SK-N-SH (cell line): ENCODE measurements around the gene TSC2. TPM values are rescaled to one million over a fixed set of nuclear protein-coding genes. Genes with fewer than 3 reads are reported as not detected.

Source experiments
- CTCF ChIA-PET: fragments of 300-600, 350-600 bp; formaldehyde crosslinking; extraction: SDS; loops from one replicate; lab custom pipeline; 2021; lab: Yijun Ruan, JAX
- POLR2A ChIA-PET: fragments of 350-600 bp; sonication (Branson Sonifier 250); formaldehyde crosslinking; extraction: SDS; loops from one replicate; lab custom pipeline; 2020; ENCODE audit warnings: antibody characterized with exemption, inconsistent platforms; lab: Yijun Ruan, JAX
- DNase-seq: peaks from one replicate; pipeline ENCODE4 v3.0.0; 2012
- H2AFZ ChIP-seq: fragments of 200-600 bp; sonication (generic); 2 replicates; pipeline ENCODE4 v1.8.1; 2016; ENCODE audit warnings: antibody characterized with exemption, mild to moderate bottlenecking, low read depth
- H3F3A ChIP-seq: fragments of 200-600 bp; sonication (generic); replicated peaks from 2 replicates; pipeline ENCODE3; 2016; ENCODE audit warnings: antibody characterized with exemption, mild to moderate bottlenecking; ENCODE audit not compliant: insufficient read depth
- H3K27ac ChIP-seq, 2 experiments: fragments of 200-500 bp in 1 of 2; fragments of 200-600 bp in 1 of 2; sonication (Bioruptor generic) in 1 of 2; sonication (generic), shearing (Covaris generic) in 1 of 2; 2 replicates each; pipeline versions ENCODE4 v1.5.1 to v1.6.1; 2014 to 2016; ENCODE audit warnings: low read depth in 2 of 2, inconsistent platforms in 1 of 2, low read length in 1 of 2, mild to moderate bottlenecking in 1 of 2, mixed read lengths in 1 of 2
- H3K27me3 ChIP-seq: fragments of 200-600 bp; sonication (generic), shearing (Covaris generic); 2 replicates; pipeline ENCODE4 v1.6.1; 2016; ENCODE audit warnings: mixed run types; ENCODE audit not compliant: insufficient read depth
- H3K36me3 ChIP-seq, 2 experiments: fragments of 200-500 bp in 1 of 2; fragments of 200-600 bp in 1 of 2; sonication (Bioruptor generic) in 1 of 2; sonication (generic) in 1 of 2; replicated peaks in 1 of 2; 2 replicates each; pipeline versions ENCODE3 to v1.5.1; 2014 to 2016; ENCODE audit warnings: low read length in 1 of 2, mild to moderate bottlenecking in 1 of 2; ENCODE audit not compliant: insufficient read depth in 2 of 2, control insufficient read depth in 1 of 2
- H3K4me1 ChIP-seq, 2 experiments: fragments of 200-500 bp in 1 of 2; fragments of 200-600 bp in 1 of 2; sonication (Bioruptor generic) in 1 of 2; sonication (generic), shearing (Covaris generic) in 1 of 2; 2 replicates each; pipeline versions ENCODE4 v1.5.1 to v1.6.1; 2014 to 2016; ENCODE audit warnings: low read depth in 1 of 2, low read length in 1 of 2, mixed run types in 1 of 2; ENCODE audit not compliant: insufficient read depth in 2 of 2, control insufficient read depth in 1 of 2
- H3K4me2 ChIP-seq: fragments of 200-600 bp; sonication (generic), shearing (Covaris generic); 2 replicates; pipeline ENCODE4 v1.6.1; 2017; ENCODE audit warnings: mixed run types
- H3K4me3 ChIP-seq, 2 experiments: fragments of 200-500 bp in 1 of 2; fragments of 200-600 bp in 1 of 2; sonication (Bioruptor generic) in 1 of 2; sonication (generic), shearing (Covaris generic) in 1 of 2; 2 replicates each; pipeline versions ENCODE4 v1.5.1 to v1.8.1; 2014 to 2016; ENCODE audit warnings: low read depth in 2 of 2, inconsistent platforms in 1 of 2, low read length in 1 of 2, mild to moderate bottlenecking in 1 of 2, mixed read lengths in 1 of 2, moderate library complexity in 1 of 2
- H3K79me2 ChIP-seq: fragments of 200-600 bp; sonication (generic); 2 replicates; pipeline ENCODE4 v1.8.1; 2017; ENCODE audit warnings: mild to moderate bottlenecking; ENCODE audit not compliant: insufficient read depth
- H3K9ac ChIP-seq: fragments of 200-600 bp; sonication (generic); 2 replicates; pipeline ENCODE4 v1.6.1; 2017; ENCODE audit warnings: mixed run types
- H3K9me2 ChIP-seq: fragments of 200-600 bp; sonication (generic); 2 replicates; pipeline ENCODE4 v1.6.1; 2017; ENCODE audit warnings: mixed run types
- H3K9me3 ChIP-seq: fragments of 200-600 bp; sonication (generic); 2 replicates; pipeline ENCODE4 v1.6.1; 2017; ENCODE audit warnings: mixed run types, mild to moderate bottlenecking, moderate library complexity
- H4K20me1 ChIP-seq: fragments of 200-600 bp; sonication (generic); 2 replicates; pipeline ENCODE4 v1.6.1; 2017; ENCODE audit warnings: mild to moderate bottlenecking, mixed run types; ENCODE audit not compliant: insufficient read depth
- CHD2 ChIP-seq: fragments of 150-350 bp; IDR thresholded peaks from 2 replicates; pipeline ENCODE4 v1.6.1; 2018; ENCODE audit warnings: low read length; ENCODE audit not compliant: partially characterized antibody
- ELF1 ChIP-seq: IDR thresholded peaks from 2 replicates; pipeline ENCODE4 v1.4.0; 2012
- EP300 ChIP-seq, 2 experiments: IDR thresholded peaks; 2 replicates each; pipeline versions ENCODE4 v1.4.0 to v1.6.1; 2012; ENCODE audit warnings: borderline replicate concordance in 1 of 2, low read depth in 1 of 2, low read length in 1 of 2
- EZH2phosphoT487 ChIP-seq: fragments of 200-600 bp; sonication (generic); IDR thresholded peaks from 2 replicates; pipeline ENCODE4 v1.6.1; 2017; ENCODE audit warnings: low read depth, mixed run types, mild to moderate bottlenecking, antibody characterized with exemption, moderate library complexity, borderline replicate concordance
- FOSL2 ChIP-seq: IDR thresholded peaks from 2 replicates; pipeline ENCODE4 v1.4.0; 2012; ENCODE audit warnings: low read depth, mild to moderate bottlenecking, moderate library complexity, borderline replicate concordance
- FOXJ3 ChIP-seq: sonication (generic); formaldehyde crosslinking; IDR thresholded peaks from 2 replicates; pipeline ENCODE4 v1.5.1; 2020; ENCODE audit warnings: mild to moderate bottlenecking, missing genetic modification reagents
- FOXM1 ChIP-seq: IDR thresholded peaks from 2 replicates; pipeline ENCODE4 v1.4.0; 2012; ENCODE audit warnings: low read depth, mild to moderate bottlenecking
- GABPA ChIP-seq: IDR thresholded peaks from 2 replicates; pipeline ENCODE4 v1.4.0; 2012; ENCODE audit warnings: low read depth, mild to moderate bottlenecking
- GATA2 ChIP-seq: sonication (generic); formaldehyde crosslinking; IDR thresholded peaks from 2 replicates; pipeline ENCODE4 v1.5.0; 2020; ENCODE audit warnings: mild to moderate bottlenecking, missing genetic modification reagents
- MXI1 ChIP-seq: IDR thresholded peaks from 2 replicates; pipeline ENCODE4 v1.6.1; 2012; ENCODE audit warnings: mild to moderate bottlenecking, low read depth, low read length, improper control_type of control experiment
- NRF1 ChIP-seq: IDR thresholded peaks from 2 replicates; pipeline ENCODE4 v1.6.1; 2012; ENCODE audit warnings: low read depth, mild to moderate bottlenecking, low read length
- RAD21 ChIP-seq: IDR thresholded peaks from 2 replicates; pipeline ENCODE4 v1.6.1; 2012; ENCODE audit warnings: mild to moderate bottlenecking, low read length
- RFX5 ChIP-seq: IDR thresholded peaks from 2 replicates; pipeline ENCODE4 v1.6.1; 2012; ENCODE audit warnings: mild to moderate bottlenecking, improper control_type of control experiment, low read length
- SIN3A ChIP-seq: IDR thresholded peaks from 2 replicates; pipeline ENCODE4 v1.6.1; 2012; ENCODE audit warnings: low read depth, mild to moderate bottlenecking, low read length, moderate library complexity, borderline replicate concordance
- SMC3 ChIP-seq: IDR thresholded peaks from 2 replicates; pipeline ENCODE4 v1.6.1; 2012; ENCODE audit warnings: low read depth, low read length, improper control_type of control experiment
- TAF1 ChIP-seq: IDR thresholded peaks from 2 replicates; pipeline ENCODE4 v1.6.1; 2012; ENCODE audit warnings: low read depth, mild to moderate bottlenecking, low read length, moderate library complexity, borderline replicate concordance
- TCF12 ChIP-seq: IDR thresholded peaks from 2 replicates; pipeline ENCODE4 v1.4.0; 2012
- YY1 ChIP-seq: IDR thresholded peaks from 2 replicates; pipeline ENCODE4 v1.4.0; 2012; ENCODE audit warnings: low read depth, mild to moderate bottlenecking
- WGBS: methylation state at CpG from one replicate; pipeline ENCODE4 v1.1.6; 2017; ENCODE audit warnings: low lambda C conversion rate; 5-methylcytosine and 5-hydroxymethylcytosine counted together
- polyA plus RNA-seq, 3 experiments: library from polyadenylated mRNA; depleted of rRNA; stranded (reverse); fragments of >200 nt; gene quantifications; 2 replicates each; pipeline ENCODE4 v1.2.3, GENCODE V29; 2012
- TF ChIP-seq, protein P1 (sequence below): IDR thresholded peaks from 2 replicates; pipeline ENCODE4 v1.4.0; 2012; ENCODE audit warnings: low read depth, borderline replicate concordance
- TF ChIP-seq, protein P2 (sequence below): IDR thresholded peaks from 2 replicates; pipeline ENCODE4 v1.4.0; 2012; ENCODE audit warnings: low read depth
- TF ChIP-seq, protein P3 (sequence below): IDR thresholded peaks from 2 replicates; pipeline ENCODE4 v1.6.1; 2012; ENCODE audit warnings: mild to moderate bottlenecking, low read depth, low read length, moderate library complexity
- TF ChIP-seq, protein P4 (sequence below): fragments of 150-350 bp; IDR thresholded peaks from 2 replicates; pipeline ENCODE4 v1.6.1; 2016; ENCODE audit warnings: mild to moderate bottlenecking, low read depth, low read length

The TSC2 gene
- polyA plus RNA-seq, 1 of the 3 experiments (the other 2 are of a cell fraction): 96.1 TPM

DNA sequence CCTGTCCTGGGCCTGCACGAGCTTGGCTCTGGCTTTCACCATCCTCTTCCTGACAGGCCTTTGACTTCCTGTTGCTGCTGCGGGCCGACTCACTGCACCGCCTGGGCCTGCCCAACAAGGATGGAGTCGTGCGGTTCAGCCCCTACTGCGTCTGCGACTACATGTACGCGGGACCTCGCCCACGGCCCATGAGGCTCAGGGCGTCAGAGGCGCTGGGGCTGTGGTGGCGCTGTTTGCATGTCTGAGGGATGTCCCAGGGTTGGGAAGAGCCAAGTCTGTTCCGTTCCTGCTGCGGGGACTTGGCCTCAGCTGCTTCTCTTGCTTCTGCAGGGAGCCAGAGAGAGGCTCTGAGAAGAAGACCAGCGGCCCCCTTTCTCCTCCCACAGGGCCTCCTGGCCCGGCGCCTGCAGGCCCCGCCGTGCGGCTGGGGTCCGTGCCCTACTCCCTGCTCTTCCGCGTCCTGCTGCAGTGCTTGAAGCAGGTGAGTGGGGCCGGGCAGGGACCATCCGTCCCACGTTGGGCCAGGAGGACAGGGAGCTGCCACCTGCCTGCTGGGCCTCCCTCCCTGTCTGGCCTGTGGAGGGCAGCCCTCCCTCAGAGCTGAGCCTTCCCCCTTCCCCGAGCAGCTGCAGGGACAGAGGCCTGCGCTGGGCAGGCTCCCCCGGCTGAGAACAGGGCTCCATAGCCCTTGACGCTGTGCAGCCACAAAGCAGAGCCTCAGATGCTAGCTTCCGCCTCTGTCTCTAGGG lies 23.8 kb downstream of the TSC2 start:
- Histone ChIP-seq H3K9me3 (no peaks in the 10 kb centered on the region), H3K9ac (no peak overlapping the region), H3K79me2 (no peaks in the 10 kb centered on the region), H3K27me3 (no peaks in the 10 kb centered on the region), H2AFZ (no peak overlapping the region), H3K4me1 (no peaks in the 10 kb centered on the region), H3K36me3 (peaks cover 9 to 56% of the 10 kb centered on the region in 2 experiments), H3K9me2 (no peaks in the 10 kb centered on the region), H3K27ac (no peak overlapping the region), H3F3A (no peaks in the 10 kb centered on the region), H3K4me3 (no peak overlapping the region), H3K4me2 (no peak overlapping the region), H4K20me1 (no peaks in the 10 kb centered on the region)
- 95% methylated on average over 29 of the region's 34 CpGs for WGBS
- POLR2A ChIA-PET: interaction anchor here (0.6 to 1.5 kb wide), 2 partner anchors 24 kb away, joined by 3 read pairs; partner anchors contain the start of genes NTHL1 and TSC2
- DNase-seq: no peak
- TF ChIP-seq EZH2phosphoT487 (no peak), RAD21 (peak; percentile 11; the same call in 1 of the 2 replicates)
- CTCF ChIA-PET: interaction anchor here (0.9 to 3.0 kb wide), 5 partner anchors 15 to 69 kb away, joined by 3 to 15 read pairs (median 4); partner anchors contain the start of genes NTHL1 and TSC2

DNA sequence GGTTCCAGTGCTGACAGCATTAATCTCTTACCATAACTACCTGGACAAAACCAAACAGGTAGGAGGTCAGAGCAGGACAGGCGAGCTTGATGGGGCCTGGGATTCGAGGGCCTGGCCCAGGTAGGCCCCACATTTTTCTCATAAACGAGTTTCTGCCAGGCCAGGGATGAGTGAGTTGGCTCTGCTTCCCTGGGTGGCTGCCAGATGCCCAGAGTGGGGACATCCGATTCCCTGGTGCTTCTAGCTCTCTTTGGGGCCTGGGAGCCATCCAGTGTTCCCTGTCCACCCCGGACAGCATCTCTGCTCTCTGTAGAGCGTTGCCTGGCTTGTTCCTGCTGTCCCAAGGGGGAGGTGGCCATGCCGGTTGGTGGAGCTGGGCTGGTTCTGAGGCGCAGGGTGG lies 25.1 kb downstream of the TSC2 start:
- H3K4me2 ChIP-seq: no peak overlapping the region
- no peaks in the 10 kb centered on the region for H3K9me2 ChIP-seq
- no peak overlapping the region for H3K27ac ChIP-seq
- 97% methylated on average over 5 of the region's 8 CpGs for WGBS
- no peak for DNase-seq
- CTCF ChIA-PET: interaction anchor here (2.5 kb wide), 1 partner anchor 50 kb away, joined by 7 read pairs; no protein-coding TSS in a partner anchor
- no peaks in the 10 kb centered on the region for H3K79me2 ChIP-seq
- H2AFZ ChIP-seq: no peak overlapping the region
- TF ChIP-seq SMC3 (no peak), TAF1 (no peak), GATA2 (no peak), FOSL2 (no peak), GABPA (no peak), ELF1 (no peak), SIN3A (no peak), RFX5 (no peak), CHD2 (no peak), YY1 (no peak), TCF12 (no peak), NRF1 (no peak), EP300 (IDR thresholded peaks at IDR 0.05; ENCODE audit: borderline replicate concordance in 1 of 2, low read depth in 1 of 2, low read length in 1 of 2) (no peak), MXI1 (no peak), FOXJ3 (CRISPR knock-in tag) (no peak), FOXM1 (no peak)
- TF ChIP-seq, protein P1, sequence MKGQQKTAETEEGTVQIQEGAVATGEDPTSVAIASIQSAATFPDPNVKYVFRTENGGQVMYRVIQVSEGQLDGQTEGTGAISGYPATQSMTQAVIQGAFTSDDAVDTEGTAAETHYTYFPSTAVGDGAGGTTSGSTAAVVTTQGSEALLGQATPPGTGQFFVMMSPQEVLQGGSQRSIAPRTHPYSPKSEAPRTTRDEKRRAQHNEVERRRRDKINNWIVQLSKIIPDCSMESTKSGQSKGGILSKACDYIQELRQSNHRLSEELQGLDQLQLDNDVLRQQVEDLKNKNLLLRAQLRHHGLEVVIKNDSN: no peak
- TF ChIP-seq, protein P2, sequence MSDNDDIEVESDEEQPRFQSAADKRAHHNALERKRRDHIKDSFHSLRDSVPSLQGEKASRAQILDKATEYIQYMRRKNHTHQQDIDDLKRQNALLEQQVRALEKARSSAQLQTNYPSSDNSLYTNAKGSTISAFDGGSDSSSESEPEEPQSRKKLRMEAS: no peak
- TF ChIP-seq, protein P3, sequence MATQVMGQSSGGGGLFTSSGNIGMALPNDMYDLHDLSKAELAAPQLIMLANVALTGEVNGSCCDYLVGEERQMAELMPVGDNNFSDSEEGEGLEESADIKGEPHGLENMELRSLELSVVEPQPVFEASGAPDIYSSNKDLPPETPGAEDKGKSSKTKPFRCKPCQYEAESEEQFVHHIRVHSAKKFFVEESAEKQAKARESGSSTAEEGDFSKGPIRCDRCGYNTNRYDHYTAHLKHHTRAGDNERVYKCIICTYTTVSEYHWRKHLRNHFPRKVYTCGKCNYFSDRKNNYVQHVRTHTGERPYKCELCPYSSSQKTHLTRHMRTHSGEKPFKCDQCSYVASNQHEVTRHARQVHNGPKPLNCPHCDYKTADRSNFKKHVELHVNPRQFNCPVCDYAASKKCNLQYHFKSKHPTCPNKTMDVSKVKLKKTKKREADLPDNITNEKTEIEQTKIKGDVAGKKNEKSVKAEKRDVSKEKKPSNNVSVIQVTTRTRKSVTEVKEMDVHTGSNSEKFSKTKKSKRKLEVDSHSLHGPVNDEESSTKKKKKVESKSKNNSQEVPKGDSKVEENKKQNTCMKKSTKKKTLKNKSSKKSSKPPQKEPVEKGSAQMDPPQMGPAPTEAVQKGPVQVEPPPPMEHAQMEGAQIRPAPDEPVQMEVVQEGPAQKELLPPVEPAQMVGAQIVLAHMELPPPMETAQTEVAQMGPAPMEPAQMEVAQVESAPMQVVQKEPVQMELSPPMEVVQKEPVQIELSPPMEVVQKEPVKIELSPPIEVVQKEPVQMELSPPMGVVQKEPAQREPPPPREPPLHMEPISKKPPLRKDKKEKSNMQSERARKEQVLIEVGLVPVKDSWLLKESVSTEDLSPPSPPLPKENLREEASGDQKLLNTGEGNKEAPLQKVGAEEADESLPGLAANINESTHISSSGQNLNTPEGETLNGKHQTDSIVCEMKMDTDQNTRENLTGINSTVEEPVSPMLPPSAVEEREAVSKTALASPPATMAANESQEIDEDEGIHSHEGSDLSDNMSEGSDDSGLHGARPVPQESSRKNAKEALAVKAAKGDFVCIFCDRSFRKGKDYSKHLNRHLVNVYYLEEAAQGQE: no peak
- TF ChIP-seq, protein P4, sequence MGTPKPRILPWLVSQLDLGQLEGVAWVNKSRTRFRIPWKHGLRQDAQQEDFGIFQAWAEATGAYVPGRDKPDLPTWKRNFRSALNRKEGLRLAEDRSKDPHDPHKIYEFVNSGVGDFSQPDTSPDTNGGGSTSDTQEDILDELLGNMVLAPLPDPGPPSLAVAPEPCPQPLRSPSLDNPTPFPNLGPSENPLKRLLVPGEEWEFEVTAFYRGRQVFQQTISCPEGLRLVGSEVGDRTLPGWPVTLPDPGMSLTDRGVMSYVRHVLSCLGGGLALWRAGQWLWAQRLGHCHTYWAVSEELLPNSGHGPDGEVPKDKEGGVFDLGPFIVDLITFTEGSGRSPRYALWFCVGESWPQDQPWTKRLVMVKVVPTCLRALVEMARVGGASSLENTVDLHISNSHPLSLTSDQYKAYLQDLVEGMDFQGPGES: no peak
- POLR2A ChIA-PET: no interaction called here
- no peaks in the 10 kb centered on the region for H3K4me1 ChIP-seq
- H3K4me3 ChIP-seq: no peak overlapping the region
- peaks cover 9 to 67% of the 10 kb centered on the region in 2 experiments for H3K36me3 ChIP-seq
- no peaks in the 10 kb centered on the region for H3K27me3 ChIP-seq
- H4K20me1 ChIP-seq: no peaks in the 10 kb centered on the region
- H3F3A ChIP-seq: no peaks in the 10 kb centered on the region
- no peak overlapping the region for H3K9ac ChIP-seq
- no peaks in the 10 kb centered on the region for H3K9me3 ChIP-seq
